Fibroblast of upper back skin (primary cell): ENCODE data around the gene RAB7B.
"Not testable (repeated sequence)": the region's sequence is repeated elsewhere in the genome, so short reads cannot be mapped to it uniquely, and the experiment has no call there.

Source experiments
- DNase-seq: peaks from one replicate; pipeline ENCODE4 v3.0.0-alpha.2; 2013

Gene RAB7B

DNA sequence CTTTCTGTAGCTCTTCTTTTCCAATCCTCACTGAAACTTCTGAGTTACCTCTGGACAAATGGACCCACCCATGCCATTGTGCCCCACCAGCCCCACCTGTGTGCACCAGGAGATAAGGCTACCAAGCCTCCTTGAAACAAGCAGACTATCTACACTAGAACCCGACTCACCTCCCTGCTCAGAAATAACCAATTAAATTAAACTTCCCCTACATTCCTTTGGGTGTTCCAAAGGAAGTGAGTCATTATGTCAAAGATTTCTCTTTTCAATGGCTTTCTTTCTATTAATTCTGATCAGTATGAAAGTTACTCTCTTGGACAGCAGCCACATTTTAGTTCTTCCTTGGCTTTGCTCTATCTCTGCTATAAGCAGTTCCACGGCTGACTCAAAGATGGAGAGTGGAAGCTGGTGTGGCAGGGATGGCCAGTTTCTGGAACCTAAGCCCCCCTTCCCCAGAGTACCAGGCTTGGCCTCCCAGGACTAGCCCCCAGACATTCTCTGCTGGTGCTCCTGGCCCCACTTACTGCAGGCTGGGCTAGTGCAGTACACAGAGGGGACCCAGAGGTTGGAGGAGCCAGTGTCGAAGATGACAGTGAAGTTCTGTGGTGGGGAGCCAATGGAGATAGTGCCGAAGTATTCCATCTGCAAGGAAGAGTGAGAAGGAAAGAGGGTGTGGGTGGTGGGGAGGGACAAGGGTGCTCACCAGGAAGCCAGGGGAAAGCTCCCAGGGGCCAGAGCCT, 18.6 kb upstream of the RAB7B start:
- DNase-seq = peak; percentile 74

DNA sequence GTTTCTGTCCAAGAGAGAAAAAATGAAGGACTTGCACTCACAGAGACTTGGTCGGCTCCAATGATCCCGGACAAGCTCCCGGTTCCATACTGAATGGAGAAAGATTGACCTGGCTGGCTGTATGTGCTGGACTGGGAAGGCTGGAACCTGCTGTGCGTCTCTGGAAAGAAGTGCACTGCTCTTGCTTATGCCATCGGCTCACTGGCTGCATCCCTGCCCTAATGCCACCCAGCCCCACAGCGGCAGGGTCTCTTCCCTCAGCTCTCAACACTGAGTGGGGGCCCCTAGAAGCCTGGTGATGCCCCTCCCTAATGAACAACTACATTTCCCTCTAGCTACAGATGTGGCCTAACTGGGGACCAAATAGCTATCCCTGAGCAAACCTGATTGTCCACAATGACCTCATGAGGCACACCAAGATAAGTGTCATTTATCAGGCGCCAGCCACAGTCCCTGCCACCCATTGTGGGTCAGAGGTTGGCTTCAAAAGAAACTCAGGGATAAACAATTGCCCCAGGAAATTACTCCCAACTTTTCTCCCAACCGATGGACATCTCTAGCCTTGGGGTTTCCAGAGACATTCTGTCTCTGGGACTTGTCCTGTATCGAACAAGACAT, 17.9 kb upstream of the RAB7B start:
- no peak for DNase-seq

DNA sequence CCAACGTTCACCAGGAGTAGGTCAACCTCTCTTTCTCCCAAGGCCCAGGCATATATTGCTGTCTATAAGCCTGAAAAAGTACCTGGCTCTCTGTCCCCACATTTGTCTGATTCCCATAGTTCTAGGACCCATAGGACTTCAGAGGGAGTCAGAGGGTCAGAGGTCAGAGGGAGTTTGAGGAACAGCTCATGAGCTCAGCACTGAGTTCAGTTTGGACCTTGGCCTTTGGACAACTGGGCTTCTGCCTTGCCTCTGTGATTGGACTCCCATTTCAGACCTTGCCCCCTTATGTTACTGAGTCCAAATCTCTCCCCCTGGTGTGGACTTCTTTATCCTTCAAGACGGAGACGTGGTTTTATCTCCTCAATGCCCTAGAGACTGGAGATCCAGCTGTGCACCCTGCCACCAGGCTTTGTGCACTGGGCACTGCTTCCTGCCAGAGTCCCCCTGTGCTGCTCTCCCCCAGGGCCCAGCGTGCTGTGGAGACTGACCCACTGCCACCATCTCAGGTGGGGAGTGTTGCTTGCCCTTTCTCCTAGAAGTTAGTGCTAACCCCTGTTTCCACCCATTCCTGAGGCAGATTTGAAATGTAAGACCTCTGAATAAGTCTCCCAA, 17.3 kb upstream of the RAB7B start:
- no peak for DNase-seq

DNA sequence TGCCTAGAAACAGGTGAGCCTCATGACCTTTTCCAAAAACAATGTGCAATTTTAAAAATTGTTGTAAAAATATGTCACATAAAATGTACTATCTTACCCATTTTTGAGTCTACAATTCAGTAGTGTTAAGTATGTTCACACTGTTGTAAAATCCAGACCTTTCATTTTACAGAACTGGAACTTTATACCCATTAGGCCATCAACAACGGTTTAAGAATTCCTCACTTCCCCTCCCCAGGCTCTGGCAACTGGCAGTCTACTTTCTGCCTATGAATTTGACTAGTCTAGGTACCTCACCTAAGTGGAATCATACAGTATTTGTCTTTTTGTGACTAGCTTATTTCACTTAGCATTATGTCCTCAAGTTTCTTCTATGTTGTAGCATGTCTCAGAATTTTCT, 11.9 kb upstream of the RAB7B start:
- DNase-seq = no peak

DNA sequence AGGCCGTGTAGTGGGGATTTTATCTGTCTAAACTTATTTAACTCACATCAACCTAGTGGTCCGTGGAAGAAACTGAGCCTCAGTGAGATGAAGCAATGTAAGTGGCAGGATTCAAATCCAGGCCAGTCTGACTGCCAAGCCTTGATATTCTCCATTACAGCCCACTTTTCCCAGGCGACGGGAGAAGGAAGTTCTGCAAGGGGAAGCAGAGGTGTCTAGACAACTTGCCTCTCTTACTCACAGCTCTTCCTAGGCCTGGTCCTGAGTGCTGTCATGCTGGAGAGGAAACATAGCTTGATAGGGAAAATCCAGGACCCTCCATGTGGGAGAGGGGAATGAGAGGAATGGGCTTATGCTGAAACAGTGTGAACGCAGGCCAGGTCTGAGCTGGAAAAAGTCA, 11.4 kb upstream of the RAB7B start:
- no peak for DNase-seq

DNA sequence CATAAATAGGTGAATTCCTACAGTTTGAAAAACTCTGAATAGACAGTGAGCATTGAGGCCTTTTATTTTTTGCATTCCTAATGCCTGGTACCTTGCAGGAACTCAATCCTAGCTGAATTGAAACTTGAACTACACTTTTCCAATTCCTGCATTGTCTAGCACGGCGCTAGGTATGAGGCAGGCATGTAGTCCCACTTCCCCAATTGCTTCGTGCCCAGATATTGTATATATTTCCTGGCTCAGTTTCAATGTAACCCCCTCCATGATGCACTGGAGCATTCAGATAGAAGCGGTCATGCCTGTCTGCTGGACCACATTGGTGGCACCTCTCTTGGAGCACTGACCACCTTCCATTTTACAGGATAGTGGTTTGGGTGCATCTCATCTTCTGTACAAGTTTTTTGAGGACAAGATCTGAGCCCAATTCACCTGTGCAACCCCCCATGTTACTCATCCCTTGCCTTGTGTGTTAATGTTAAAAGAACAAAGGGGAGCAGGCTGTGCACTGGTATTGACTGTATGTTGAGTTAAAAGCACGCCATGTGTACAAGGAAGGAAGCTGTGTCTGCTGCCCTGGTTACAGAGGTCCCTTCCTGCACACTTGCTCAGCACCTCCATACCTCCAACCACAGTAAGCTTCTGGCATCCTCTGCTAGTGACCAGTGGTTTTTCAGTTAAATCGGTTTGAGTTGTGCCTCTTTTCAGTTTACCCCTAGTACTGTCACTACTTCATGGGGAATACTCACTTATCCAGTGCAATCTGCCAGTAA, 10.0 kb upstream of the RAB7B start:
- no peak for DNase-seq

DNA sequence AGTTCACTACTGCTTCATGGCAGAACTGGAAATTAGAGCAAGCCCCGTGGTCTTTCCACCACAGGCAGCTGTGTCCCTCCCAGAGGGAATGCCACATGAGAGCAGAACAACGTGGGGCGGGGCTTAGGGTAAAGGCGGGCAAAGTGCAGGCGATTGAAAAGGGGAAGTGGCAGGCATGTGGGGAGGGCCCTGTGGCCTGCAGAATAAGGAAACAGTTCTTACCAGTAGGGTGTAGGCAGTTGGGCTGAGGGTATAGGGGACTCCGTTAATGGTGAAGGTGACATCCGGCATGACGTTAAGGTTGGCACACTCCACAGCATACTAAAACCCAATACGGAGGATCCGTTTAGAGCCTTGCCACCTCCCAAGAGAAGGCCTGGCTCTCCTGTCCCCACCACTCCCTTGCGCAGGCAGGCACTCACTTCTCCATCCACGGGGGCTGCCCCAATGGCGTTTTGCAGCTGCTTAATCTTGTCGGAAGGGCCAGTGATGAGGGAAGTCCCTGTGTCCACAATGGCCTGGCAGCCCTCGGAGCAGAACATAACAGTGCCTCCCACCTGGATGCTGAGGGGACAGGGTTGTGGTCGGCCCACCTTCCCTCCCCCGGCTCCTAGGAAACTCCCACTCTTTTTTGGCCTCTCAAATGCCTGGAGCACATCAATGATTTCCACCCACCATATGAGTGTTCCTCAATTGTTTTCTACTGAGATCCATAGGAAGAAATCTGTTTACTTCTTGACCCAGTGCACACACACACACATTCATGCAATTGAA, 9.1 kb upstream of the RAB7B start:
- no peak for DNase-seq

DNA sequence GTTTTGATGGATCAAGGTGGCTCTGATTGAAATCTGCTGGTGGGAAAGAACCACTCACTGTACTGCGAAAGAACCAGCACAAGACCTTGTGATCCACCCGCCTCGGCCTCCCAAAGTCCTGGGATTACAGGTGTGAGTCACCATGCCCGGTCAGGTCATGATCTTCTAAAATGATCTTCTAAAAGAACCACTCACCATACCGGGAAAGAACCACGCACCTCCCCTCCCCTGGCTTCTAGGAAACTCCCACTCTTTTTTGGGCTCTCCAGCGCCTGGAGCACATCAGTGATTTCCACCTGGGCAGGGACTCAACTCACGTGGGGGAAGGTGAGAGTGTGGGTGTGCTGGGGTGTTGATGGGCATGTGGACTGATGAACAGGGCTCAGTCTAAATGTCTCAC, 7.9 kb upstream of the RAB7B start:
- DNase-seq = no peak

DNA sequence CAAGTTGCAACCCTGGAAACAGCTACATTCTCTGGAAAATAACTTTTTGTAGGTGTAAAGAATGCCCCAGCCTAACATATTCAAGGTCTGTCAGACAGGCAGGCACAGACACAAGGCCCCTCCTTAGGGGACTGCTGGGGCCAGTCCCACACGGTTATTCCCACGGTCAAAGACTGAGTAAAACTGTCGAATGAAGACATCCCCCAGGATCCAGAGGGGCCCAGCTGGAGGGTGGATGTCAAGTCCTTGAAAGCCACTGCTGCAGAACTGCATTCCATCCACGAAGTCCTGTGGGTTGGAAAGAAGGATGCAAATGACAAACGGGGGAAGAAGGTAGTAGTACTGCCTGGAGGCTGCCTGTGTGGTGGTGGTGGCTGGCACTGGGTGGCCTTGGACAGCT, 6.9 kb upstream of the RAB7B start:
- DNase-seq = no peak

DNA sequence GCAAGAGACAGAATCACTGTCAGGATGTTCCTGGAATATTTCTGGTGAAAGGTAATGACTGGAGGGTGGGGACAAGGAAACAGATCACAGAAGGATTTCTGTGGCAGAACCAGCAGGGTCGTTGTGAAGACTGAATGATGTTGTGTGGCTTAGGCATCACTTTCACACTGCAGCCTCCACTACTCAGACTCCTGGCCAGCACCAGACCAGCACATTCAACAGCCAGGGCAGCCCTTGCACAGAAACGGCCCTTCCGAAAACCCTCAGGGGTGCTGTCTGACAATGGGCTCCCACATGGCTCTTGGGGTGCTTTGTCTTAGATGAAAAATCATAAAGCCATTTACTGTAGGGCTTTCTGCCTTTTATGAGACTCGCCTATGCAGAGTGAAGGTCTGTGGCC, 3.8 kb upstream of the RAB7B start:
- DNase-seq = no peak

DNA sequence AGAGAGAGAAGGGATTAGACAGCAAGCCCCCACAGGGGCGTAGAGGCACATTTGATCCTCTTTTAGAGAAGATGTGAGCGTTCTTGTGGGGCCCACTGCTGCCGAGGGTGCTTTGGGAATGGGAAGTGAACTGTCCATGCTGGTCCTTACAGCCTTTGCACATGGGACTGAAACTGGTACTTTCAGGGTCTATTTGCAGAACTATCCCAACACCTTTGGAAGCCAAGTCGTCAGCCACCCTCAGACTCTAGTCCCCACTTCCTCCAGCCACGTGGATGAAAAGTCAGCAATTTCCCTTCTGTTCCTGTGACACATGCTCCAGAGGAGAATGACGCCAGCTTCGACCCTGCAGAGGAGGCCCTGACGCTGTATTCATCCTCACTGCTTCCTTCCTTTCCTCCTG, 2.6 kb upstream of the RAB7B start:
- no peak for DNase-seq

DNA sequence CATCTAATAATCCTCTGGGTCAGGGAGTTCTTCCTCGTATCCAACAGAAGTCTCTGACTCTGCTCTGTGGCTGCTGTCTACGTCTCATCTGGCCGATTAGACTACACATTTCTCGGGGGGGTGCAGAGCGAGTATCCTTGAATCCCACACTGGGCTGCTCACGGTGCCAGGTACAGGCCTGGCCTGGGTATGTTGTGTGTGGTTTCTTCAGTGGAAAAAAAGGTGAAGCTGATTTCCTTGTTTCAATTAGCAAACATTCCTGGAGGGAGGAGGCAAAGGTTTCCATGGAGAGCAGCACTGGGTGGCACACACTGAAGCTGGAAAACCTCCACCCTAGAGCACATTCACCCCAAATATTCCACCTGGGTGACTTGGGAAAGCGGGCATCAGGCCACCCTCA, 2.0 kb upstream of the RAB7B start:
- DNase-seq = no peak

DNA sequence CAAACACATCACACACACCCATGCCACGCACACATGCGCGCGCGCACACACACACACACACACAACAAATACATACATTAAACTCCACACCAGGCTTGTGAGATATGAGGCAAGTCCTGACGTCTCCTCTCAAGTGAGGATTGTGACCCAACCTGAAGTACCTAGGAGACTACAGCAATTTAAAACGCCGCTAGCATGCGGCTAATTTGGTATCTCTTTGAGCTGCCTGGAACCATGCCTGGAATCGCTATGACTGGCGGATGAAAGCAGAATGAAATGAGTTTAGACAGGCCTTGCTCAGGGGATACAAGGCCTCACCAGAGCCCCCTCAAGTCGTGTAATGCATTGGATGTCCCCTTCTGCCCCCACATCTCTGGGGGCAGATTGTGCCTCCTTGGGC, 1.6 kb upstream of the RAB7B start:
- DNase-seq = peak; percentile 21

DNA sequence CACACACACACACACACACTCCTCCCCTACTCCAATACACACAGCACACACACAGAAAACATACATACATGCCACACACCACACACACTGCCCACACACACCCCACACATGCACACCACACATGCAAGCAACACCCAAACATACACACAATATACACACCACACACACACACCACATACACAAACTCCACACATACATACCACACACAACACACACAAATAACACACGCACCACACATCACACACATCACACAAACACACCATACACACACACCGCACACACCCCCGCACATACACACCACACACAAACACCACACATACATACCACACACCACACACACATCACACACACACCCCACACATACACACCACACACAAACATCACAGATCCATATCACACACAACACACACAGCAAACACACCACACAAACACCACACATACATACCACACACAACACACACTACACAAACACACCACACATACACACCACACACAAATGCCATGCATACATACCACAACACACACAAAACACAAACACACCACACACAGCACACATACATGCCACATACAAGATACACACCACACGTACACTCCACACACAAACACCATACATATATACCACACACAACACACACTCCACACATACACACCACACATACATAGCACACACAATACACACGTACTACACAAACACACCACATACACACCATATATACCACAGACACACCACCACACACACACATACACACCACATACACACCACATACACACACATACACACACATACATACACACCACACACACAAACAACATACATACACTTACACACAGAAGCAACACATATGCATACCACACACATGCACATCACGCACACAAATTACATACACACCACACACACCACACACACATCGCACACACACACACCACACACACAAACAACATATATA, 932 bp upstream of the RAB7B start:
- DNase-seq = no peak

DNA sequence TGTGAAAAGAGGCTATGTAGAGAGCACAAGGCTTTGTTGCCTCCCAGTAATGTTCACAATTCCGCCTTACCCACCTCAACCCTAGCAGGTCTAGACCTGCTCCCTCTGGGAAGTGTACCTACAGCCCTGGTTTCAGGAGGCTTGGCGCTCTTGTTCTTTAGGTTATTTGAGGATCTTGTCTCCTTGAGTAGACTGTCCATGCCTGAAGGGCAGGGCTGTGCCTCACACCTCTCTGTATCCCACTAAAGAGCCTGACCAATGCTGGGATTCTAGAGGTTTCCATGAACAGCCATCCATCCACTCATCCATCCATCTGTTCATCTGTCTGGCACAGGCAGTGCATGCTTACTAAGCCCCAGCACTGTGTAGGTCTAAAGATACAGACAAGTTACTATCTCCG, 1.0 kb downstream of the RAB7B start:
- DNase-seq = no peak

DNA sequence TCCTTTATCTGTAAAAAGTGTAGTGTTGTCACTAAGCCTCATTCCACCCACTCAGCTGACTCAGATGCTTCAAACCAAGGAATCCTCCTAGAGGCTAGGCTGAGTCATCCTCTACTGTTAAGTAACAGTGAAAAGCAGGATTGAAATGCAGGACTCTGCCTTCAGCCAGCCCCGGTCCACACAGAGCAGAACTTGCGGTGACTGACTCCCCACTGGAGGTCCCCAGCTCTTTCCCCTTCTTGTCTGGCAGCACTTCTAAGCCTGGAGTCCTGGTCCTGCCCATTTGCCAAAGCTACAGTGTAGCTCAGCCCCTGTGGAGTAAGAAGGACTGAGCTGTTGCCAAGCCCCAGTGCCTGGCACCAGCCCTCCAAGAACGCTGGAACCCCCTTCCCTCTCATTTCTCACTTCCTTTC, 1.7 kb downstream of the RAB7B start:
- peak; percentile 93 for DNase-seq

DNA sequence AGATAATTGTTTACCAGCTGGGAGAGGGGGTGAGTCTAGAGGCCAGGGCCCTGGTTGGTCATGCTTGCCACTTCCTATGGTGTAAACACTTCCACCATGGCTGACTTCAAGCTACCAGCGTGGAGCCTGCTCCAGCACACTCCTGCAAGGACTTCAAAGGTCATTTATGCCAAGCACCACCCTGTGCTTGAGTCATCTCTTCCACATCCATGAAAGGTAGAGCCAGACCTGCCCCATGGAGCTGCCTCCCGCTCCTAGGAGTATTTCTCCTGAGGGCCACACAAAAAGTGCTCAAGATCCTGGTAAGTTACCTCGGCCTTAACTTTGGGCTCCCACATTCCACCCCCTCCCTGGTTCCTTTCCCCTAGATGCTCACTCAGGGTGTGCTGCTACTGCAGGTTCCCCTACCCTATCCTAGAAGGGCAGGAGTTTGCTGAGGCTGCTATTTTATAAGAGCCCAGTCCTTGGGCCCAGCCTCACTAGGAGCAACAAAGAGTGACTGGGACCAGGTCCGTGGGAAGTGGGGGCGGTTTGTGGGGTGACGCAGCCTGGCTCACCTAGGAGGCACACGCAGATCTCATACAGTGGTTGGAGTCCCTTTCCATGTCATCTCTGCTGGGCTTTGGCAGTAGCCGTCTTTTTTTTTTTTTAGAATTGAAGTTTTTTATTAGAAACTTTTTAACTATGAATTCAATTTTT, 2.4 kb downstream of the RAB7B start:
- DNase-seq = no peak

DNA sequence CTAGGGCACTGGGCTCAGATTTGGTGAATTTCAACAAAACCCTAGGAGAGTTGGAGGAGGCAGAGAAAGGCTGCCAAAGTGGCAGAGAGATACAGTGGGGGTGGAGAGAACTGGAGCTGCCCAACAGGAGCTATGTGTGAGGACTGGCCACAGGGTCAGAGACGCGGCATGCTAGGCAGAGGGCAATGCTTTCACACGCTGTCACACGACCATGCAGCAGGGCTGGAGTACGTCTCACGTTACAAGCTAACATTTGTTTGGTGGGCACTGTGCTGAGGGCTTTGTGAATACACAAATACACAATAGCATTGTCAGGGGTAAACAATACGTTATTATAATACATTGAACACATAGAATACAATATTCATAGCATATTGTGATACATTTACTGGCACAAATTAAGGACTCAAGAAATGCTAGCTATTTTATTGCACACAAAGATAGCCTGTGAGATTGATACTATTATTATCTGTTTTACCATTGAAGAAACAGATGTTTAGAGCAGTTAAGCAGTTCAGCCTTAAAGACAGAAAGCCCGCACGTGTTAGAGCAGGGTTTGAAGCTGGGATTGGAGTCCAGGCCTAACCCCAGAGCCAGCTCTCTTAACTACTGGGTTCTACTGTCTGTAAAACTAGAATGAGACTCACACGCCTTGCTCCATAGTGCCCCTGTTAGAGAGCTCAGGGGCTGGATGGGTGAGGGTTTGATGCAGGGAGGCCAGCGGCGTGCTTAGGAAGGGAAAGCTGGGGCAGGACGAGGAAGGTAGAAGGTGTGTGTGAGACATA, 4.5 kb downstream of the RAB7B start:
- no peak for DNase-seq

DNA sequence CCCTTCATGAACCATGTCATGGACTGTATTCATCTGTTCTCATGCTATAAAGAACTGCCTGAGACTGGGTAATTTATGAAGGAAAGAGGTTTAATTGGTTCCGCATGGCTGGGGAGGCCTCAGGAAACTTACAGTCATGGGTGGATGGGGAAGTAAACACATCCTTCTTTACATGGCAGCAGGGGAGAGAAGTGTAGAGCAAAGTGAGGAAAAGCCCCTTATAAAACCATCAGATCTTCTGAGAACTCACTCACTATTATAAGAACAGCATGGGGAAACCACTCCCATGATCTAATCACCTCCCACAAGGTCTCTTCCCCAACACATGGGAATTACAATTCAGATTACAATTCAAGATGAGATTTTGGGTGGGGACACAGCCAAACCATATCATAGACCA, 6.6 kb downstream of the RAB7B start:
- DNase-seq = not testable (repeated sequence)

DNA sequence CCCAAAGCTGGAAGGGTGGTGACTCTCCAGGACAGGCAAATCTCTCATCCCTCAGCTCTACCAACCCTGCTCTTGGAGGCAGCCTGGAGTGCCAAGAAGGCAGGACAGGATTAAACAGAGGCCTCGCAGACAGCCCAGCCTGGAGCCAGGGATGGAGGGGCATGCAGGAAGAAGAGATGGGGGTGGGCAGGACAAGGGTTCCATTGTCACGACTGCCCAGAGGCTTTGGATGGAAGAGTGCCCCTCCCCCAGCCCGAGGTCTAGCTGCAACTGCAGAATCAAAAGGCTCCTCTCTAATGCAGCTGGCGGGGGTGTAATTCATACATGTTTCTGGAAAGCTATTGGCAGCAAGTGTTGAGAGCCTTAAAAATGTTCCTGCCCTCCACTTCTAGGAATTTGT, 8.8 kb downstream of the RAB7B start:
- DNase-seq = no peak
